Activated CD4-positive, alpha-beta T cell treated with anti-CD3 and anti-CD28 coated beads for 36 hours (primary cell): ENCODE results near the gene SPCS1. TPM values are rescaled to one million over a fixed set of nuclear protein-coding genes. Genes with fewer than 3 reads are reported as not detected.

Experiments
- ATAC-seq: fragments of 200-7000 bp; cut with Tn5 transposase; one replicate; pipeline ENCODE4 v1.10.0; 2021; ENCODE audit warnings: mild to moderate bottlenecking, moderate library complexity
- CTCF ChIA-PET: fragments of 350-600 bp; sonication (Branson Sonifier 250); formaldehyde crosslinking; loops from one replicate; lab custom pipeline; 2021; ENCODE audit warnings: antibody characterized with exemption; lab: Charles Lee
- POLR2A ChIA-PET: fragments of 350-600 bp; sonication (Branson Sonifier 250); formaldehyde crosslinking; loops from one replicate; lab custom pipeline; 2021; ENCODE audit warnings: antibody characterized with exemption, inconsistent platforms; lab: Charles Lee
- DNase-seq: peaks from one replicate; pipeline ENCODE4 v3.0.0-alpha.2; 2020
- H3K27ac Mint-ChIP-seq: one replicate; pipeline ENCODE4 v1.8.0; 2021; ENCODE audit warnings: mixed read lengths
- H3K27me3 Mint-ChIP-seq: one replicate; pipeline ENCODE4 v1.8.0; 2021; ENCODE audit warnings: mixed read lengths
- H3K36me3 Mint-ChIP-seq: one replicate; pipeline ENCODE4 v1.8.0; 2021; ENCODE audit warnings: low read depth, mixed read lengths
- H3K4me1 Mint-ChIP-seq: one replicate; pipeline ENCODE4 v1.8.0; 2021; ENCODE audit warnings: mixed read lengths
- H3K4me3 Mint-ChIP-seq: one replicate; pipeline ENCODE4 v1.8.0; 2021; ENCODE audit warnings: mild to moderate bottlenecking, moderate library complexity, mixed read lengths
- H3K9me3 Mint-ChIP-seq: one replicate; pipeline ENCODE4 v1.8.0; 2021; ENCODE audit warnings: low read depth, mixed read lengths
- intact Hi-C, 2 experiments: fragments of 100-400 bp; cut with DNase I in 1 of 2; cut with micrococcal nuclease in 1 of 2; formaldehyde crosslinking; loops; one replicate each; pipeline versions ENCODE4 v1.14.2 to v1.15.1; 2022 to 2024; cut with DNase I, micrococcal nuclease
- total RNA-seq, 2 experiments: library from RNA; stranded (reverse); gene quantifications; one replicate each; pipeline ENCODE4 v1.2.3, GENCODE V29; 2021

Gene SPCS1
- total RNA-seq, 2 experiments from 2014 or later: 111 to 120 TPM

- Mint-ChIP-seq H3K9me3 (no peaks in the 10 kb centered on the region), H3K27ac (no peak overlapping the region), H3K4me1 (peaks cover 12% of the 10 kb centered on the region), H3K36me3 (peaks cover 27% of the 10 kb centered on the region), H3K27me3 (no peaks in the 10 kb centered on the region), H3K4me3 (no peak overlapping the region)
- ChIA-PET POLR2A (no interaction called here), CTCF (no interaction called here)
- intact Hi-C loops: no loop called here
- ATAC-seq (no peak), DNase-seq (no peak)
These were observed 4.6 kb downstream of the SPCS1 start for GRCh38 chr3:52710512-52710911.

- Mint-ChIP-seq H3K4me1 (peaks cover 7% of the 10 kb centered on the region), H3K27me3 (no peaks in the 10 kb centered on the region), H3K9me3 (no peaks in the 10 kb centered on the region), H3K27ac (no peak overlapping the region), H3K4me3 (no peak overlapping the region), H3K36me3 (peaks cover 21% of the 10 kb centered on the region)
- DNase-seq (no peak), ATAC-seq (no peak)
- intact Hi-C loops: no loop called here
- CTCF ChIA-PET: no interaction called here
- POLR2A ChIA-PET: interaction anchor here (0.6 kb wide), 1 partner anchor 539 kb away, joined by 4 read pairs; no protein-coding TSS in a partner anchor
These were observed 6.6 kb downstream of the SPCS1 start for GRCh38 chr3:52712291-52713212.

GRCh38 chr3:52714335-52715302, 8.7 kb downstream of the SPCS1 start:
- no peak overlapping the region for H3K27ac Mint-ChIP-seq
- DNase-seq (no peak), ATAC-seq (no peak)
- peaks cover under 1% of the 10 kb centered on the region for H3K4me1 Mint-ChIP-seq
- peaks cover under 1% of the 10 kb centered on the region for H3K9me3 Mint-ChIP-seq
- H3K27me3 Mint-ChIP-seq: no peaks in the 10 kb centered on the region
- H3K4me3 Mint-ChIP-seq: no peak overlapping the region
- peaks cover 17% of the 10 kb centered on the region for H3K36me3 Mint-ChIP-seq
- ChIA-PET CTCF (interaction anchor here (1.1 kb wide), 1 partner anchor 84 kb away, joined by 5 read pairs; no protein-coding TSS in a partner anchor), POLR2A (no interaction called here)
- intact Hi-C loops: no loop called here

DNA sequence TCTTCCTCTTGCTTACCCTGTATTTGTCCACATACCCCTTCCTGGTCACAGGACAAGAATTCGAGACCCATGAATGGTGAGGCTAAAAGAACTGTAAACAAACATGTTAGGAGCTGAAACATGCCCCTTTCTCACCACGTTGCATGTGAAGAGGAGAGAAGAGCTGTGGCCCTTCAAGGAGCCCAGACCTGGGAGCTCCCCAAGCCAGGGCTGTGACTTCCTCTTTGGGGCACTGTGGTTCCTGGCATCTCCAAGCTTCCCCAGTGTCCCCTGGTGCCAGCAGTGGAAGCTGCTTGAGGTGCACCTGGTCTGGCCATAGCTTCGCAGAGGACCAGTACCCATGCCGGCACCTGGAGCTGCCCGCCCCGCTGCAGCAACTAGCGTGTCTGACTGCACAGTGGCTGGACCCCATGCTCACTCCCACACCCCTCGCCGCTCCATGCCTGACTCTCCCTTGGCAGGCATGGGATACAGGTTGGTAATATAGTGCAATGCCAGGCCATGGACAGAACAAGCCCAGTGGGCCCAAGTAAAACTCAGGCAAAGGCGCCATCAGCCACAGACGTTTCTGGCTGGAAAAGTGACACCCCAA, 9.9 kb downstream of the SPCS1 start:
- no peak overlapping the region for H3K4me3 Mint-ChIP-seq
- ChIA-PET CTCF (interaction anchor here (0.5 to 1.1 kb wide), 4 partner anchors 9 to 267 kb away, joined by 3 to 5 read pairs (median 4); no protein-coding TSS in a partner anchor), POLR2A (no interaction called here)
- no peaks in the 10 kb centered on the region for H3K27me3 Mint-ChIP-seq
- H3K4me1 Mint-ChIP-seq: peaks cover 11% of the 10 kb centered on the region
- peaks cover 20% of the 10 kb centered on the region for H3K36me3 Mint-ChIP-seq
- intact Hi-C loops: no loop called here
- DNase-seq (no peak), ATAC-seq (no peak)
- peaks cover 2% of the 10 kb centered on the region for H3K9me3 Mint-ChIP-seq
- no peak overlapping the region for H3K27ac Mint-ChIP-seq

DNA sequence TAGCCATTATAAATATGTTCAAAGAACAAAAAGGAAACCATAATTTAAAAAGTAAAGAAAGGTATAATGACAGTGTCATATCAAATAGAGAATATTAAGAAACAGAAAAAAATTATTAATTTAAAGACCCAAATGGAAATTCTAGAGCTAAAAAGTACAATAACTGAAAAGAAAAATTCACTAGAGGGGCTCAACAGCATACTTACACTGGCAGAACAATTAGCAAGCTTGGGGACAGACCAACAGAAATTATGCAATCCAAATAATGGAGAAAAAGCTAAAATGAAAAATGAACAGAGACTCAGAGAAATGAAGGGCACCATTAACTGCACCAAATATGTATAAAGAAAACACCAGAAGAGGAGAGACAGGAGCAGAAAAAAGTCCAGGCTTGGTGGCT, 13.7 kb downstream of the SPCS1 start:
- intact Hi-C loops: no loop called here
- Mint-ChIP-seq H3K4me3 (no peak overlapping the region), H3K27me3 (no peaks in the 10 kb centered on the region), H3K9me3 (peaks cover 2% of the 10 kb centered on the region), H3K4me1 (peaks cover 26% of the 10 kb centered on the region), H3K36me3 (peaks cover 15% of the 10 kb centered on the region), H3K27ac (no peak overlapping the region)
- POLR2A ChIA-PET: no interaction called here
- DNase-seq (no peak), ATAC-seq (no peak)
- CTCF ChIA-PET: interaction anchor here (0.6 to 1.1 kb wide), 2 partner anchors 10 to 97 kb away, joined by 3 read pairs; no protein-coding TSS in a partner anchor

DNA sequence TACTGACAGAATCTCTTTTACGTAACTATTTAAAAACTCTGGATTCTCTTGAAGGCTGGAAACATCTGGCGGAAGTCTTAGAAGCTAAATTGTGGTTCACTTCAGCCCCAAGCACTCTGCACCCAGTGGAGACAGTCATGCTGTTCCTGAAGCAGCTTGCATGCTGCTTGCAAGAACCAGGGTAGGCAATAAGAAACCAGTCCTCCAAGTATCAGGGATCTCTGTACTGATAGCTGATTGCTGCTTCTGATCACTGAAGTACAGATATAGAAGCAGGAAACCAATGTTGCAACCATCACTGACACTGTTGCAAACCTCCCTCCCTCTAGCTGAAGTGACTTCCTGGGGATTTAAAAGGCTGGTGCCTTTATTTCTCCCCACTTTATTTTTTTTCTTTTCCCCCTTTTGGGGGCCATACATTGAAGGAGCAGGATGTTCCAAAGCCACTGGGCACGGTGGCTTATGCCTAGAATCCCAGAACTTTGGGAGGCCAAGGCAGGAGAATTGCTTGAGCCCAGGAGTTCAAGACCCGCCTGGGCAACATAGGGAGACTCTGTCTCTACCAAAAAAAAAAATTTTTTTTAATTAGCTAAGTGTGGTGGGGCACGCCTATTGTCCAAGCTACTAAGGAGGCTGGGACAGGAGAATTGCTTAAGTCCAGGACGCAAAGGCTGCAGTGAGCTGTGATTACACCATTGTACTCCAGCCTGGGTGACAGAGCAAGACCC, 15.3 kb downstream of the SPCS1 start:
- no peaks in the 10 kb centered on the region for H3K27me3 Mint-ChIP-seq
- intact Hi-C loops: no loop called here
- H3K36me3 Mint-ChIP-seq: peaks cover 15% of the 10 kb centered on the region
- DNase-seq: peak; percentile 28
- no peak overlapping the region for H3K4me3 Mint-ChIP-seq
- ChIA-PET POLR2A (no interaction called here), CTCF (interaction anchor here (0.5 to 0.6 kb wide), 3 partner anchors 16 to 388 kb away, joined by 3 read pairs; no protein-coding TSS in a partner anchor)
- ATAC-seq: peak; percentile 74
- H3K4me1 Mint-ChIP-seq: peaks cover 26% of the 10 kb centered on the region
- H3K9me3 Mint-ChIP-seq: peaks cover 2% of the 10 kb centered on the region
- H3K27ac Mint-ChIP-seq: peak overlapping the region; percentile 66

DNA sequence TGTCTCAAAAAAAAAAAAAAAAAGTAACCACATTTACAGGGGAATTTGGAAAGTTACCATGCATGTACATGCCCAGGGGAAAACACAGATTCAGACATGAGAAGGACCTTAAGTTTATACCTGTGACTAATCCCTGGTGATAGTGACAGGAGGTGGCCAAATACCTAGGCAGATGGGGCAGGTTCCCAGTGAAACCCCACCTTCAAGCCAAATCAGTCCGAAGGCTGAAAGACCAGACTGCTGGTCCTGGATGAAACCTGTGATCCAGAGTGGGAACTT, 15.8 kb downstream of the SPCS1 start:
- ChIA-PET CTCF (no interaction called here), POLR2A (no interaction called here)
- Mint-ChIP-seq H3K9me3 (peaks cover 2% of the 10 kb centered on the region), H3K4me1 (peaks cover 26% of the 10 kb centered on the region), H3K4me3 (no peak overlapping the region), H3K36me3 (peaks cover 15% of the 10 kb centered on the region), H3K27me3 (no peaks in the 10 kb centered on the region), H3K27ac (no peak overlapping the region)
- intact Hi-C loops: no loop called here
- DNase-seq: no peak
- no peak for ATAC-seq

GRCh38 chr3:52722491-52722890, 16.6 kb downstream of the SPCS1 start:
- H3K27ac Mint-ChIP-seq: no peak overlapping the region
- peaks cover 17% of the 10 kb centered on the region for H3K36me3 Mint-ChIP-seq
- no peak overlapping the region for H3K4me3 Mint-ChIP-seq
- intact Hi-C loops: no loop called here
- ATAC-seq: no peak
- H3K4me1 Mint-ChIP-seq: peaks cover 26% of the 10 kb centered on the region
- ChIA-PET CTCF (no interaction called here), POLR2A (no interaction called here)
- H3K27me3 Mint-ChIP-seq: no peaks in the 10 kb centered on the region
- H3K9me3 Mint-ChIP-seq: peaks cover 2% of the 10 kb centered on the region
- no peak for DNase-seq

- Mint-ChIP-seq H3K4me3 (no peak overlapping the region), H3K27me3 (no peaks in the 10 kb centered on the region), H3K36me3 (peaks cover 17% of the 10 kb centered on the region), H3K27ac (no peak overlapping the region), H3K9me3 (peaks cover 5% of the 10 kb centered on the region), H3K4me1 (peaks cover 26% of the 10 kb centered on the region)
- ChIA-PET POLR2A (no interaction called here), CTCF (interaction anchor here (0.6 to 0.8 kb wide), 2 partner anchors 56 to 158 kb away, joined by 3 read pairs; no protein-coding TSS in a partner anchor)
- DNase-seq: no peak
- intact Hi-C loops: no loop called here
- no peak for ATAC-seq
These were observed 18.0 kb downstream of the SPCS1 start for GRCh38 chr3:52723935-52724334.

DNA sequence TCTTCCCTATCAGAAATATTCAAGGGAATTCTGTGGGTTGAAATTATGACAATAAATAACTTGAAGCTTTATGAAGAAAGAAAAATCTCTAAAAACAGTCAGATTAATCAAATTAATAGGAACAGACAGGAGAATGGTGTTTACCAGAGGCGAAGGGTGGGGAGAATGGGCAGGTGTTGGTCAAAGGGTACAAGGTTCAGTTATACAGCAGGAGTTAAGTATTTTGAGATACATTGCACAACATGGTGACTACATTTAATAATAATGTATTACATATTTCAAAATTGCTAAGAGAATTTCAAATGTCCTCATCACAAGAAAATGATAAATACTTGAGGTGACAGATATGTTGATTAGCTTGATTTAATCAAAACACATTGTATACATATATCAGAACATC, 18.6 kb downstream of the SPCS1 start:
- DNase-seq (no peak), ATAC-seq (no peak)
- ChIA-PET CTCF (interaction anchor here (0.8 kb wide), 1 partner anchor 17 kb away, joined by 3 read pairs; no protein-coding TSS in a partner anchor), POLR2A (no interaction called here)
- Mint-ChIP-seq H3K27me3 (no peaks in the 10 kb centered on the region), H3K9me3 (peaks cover 7% of the 10 kb centered on the region), H3K36me3 (peaks cover 19% of the 10 kb centered on the region), H3K4me1 (peaks cover 26% of the 10 kb centered on the region), H3K4me3 (no peak overlapping the region), H3K27ac (no peak overlapping the region)
- intact Hi-C loops: no loop called here
